Right lobe of liver (tissue), 6 donors: ENCODE results near the gene AKAP12. TPM values are rescaled to one million over a fixed set of nuclear protein-coding genes. Genes with fewer than 3 reads are reported as not detected.

Source experiments
- ATAC-seq, 4 donors: fragments of 200-7000 bp; cut with Tn5 transposase; one replicate each; pipeline ENCODE4 v1.9.1; 2020; ENCODE audit warnings: mild to moderate bottlenecking in 4 of 4, moderate library complexity in 4 of 4
- DNase-seq, 3 donors: peaks; one replicate each; pipeline ENCODE4 v3.0.0-alpha.2; 2020
- H3K27ac ChIP-seq, 3 donors: fragments of 200-600 bp; one replicate each; pipeline ENCODE4 v1.8.0; 2022
- H3K27me3 ChIP-seq, 2 donors: fragments of 200-600 bp; one replicate each; pipeline ENCODE4 v1.8.0; 2022
- H3K36me3 ChIP-seq, 4 donors: fragments of 200-600 bp; sonication (generic) in 1 of 4; one replicate each; pipeline versions ENCODE4 v1.5.1 to v1.8.0; 2017 to 2022; ENCODE audit warnings: control low read depth in 1 of 4
- H3K4me1 ChIP-seq, 4 donors: fragments of 200-600 bp; sonication (generic) in 1 of 4; one replicate each; pipeline versions ENCODE4 v1.5.1 to v1.8.0; 2017 to 2022; ENCODE audit warnings: control low read depth in 1 of 4
- H3K4me3 ChIP-seq, 3 donors: fragments of 200-600 bp; one replicate each; pipeline ENCODE4 v1.8.0; 2022
- H3K9me3 ChIP-seq, 4 donors: fragments of 200-600 bp; sonication (generic) in 1 of 4; one replicate each; pipeline versions ENCODE4 v1.5.1 to v1.8.0; 2017 to 2022; ENCODE audit warnings: control low read depth in 1 of 4
- POLR2A ChIP-seq: fragments of 450-650 bp; IDR thresholded peaks from one replicate; pipeline ENCODE4 v1.6.1; 2017; ENCODE audit warnings: antibody characterized with exemption, mild to moderate bottlenecking
- WGBS: methylation state at CpG from one replicate; pipeline ENCODE4 v1.1.6; 2018; ENCODE audit warnings: low coverage, low lambda C conversion rate; ENCODE audit not compliant: insufficient coverage; ENCODE audit errors: missing lambda C conversion rate; 5-methylcytosine and 5-hydroxymethylcytosine counted together
- intact Hi-C, 2 donors: fragments of 100-400 bp; cut with DNase I; formaldehyde crosslinking; loops; one replicate each; pipeline versions ENCODE4 v1.11.2 to v1.14.1; 2022
- total RNA-seq, 6 experiments: library from RNA; depleted of rRNA in 2 of 6; stranded (reverse); fragments of >200 nt in 2 of 6; fragmentation: NEBNext Ultra II Directional in 3 of 6; extraction: Animal tissue kit (Norgen Biotek cat#: 25700) in 3 of 6; gene quantifications; one replicate each; pipeline versions ENCODE4 v1.1.0 to v1.2.4, GENCODE V29; 2016 to 2023
- TF ChIP-seq, protein P1 (sequence below), 4 donors: fragments of 200-600 bp in 3 of 4; fragments of 450-650 bp in 1 of 4; IDR thresholded peaks; one replicate each; pipeline versions ENCODE4 v1.5.1 to v1.8.0; 2016 to 2022; ENCODE audit warnings: antibody characterized with exemption in 4 of 4, mild to moderate bottlenecking in 2 of 4
- donor health status: DM: no; HTN: yes; CAD: no.
- donor health status: DM: no; HTN: no; CAD: no.
- donor health status: DM: no; HTN: no; CAD: no.
- donor health status: DM: no; HTN: yes; CAD: no.
- donor health status: DM: no; HTN: yes; CAD: no.

Gene AKAP12
- total RNA-seq, 6 experiments from 2014 or later = 2.1 to 38.4 (median 23.0) TPM

- H3K4me1 ChIP-seq = no peaks in the 10 kb centered on the region
- no peaks in the 10 kb centered on the region for H3K27me3 ChIP-seq
- no peak overlapping the region for H3K27ac ChIP-seq
- H3K36me3 ChIP-seq = no peaks in the 10 kb centered on the region
- ATAC-seq (no peak), DNase-seq (no peak)
- no peak overlapping the region for H3K4me3 ChIP-seq
- no peaks in the 10 kb centered on the region for H3K9me3 ChIP-seq
- 50% methylated on average over 4 of the region's 4 CpGs for WGBS
- TF ChIP-seq, protein P1, sequence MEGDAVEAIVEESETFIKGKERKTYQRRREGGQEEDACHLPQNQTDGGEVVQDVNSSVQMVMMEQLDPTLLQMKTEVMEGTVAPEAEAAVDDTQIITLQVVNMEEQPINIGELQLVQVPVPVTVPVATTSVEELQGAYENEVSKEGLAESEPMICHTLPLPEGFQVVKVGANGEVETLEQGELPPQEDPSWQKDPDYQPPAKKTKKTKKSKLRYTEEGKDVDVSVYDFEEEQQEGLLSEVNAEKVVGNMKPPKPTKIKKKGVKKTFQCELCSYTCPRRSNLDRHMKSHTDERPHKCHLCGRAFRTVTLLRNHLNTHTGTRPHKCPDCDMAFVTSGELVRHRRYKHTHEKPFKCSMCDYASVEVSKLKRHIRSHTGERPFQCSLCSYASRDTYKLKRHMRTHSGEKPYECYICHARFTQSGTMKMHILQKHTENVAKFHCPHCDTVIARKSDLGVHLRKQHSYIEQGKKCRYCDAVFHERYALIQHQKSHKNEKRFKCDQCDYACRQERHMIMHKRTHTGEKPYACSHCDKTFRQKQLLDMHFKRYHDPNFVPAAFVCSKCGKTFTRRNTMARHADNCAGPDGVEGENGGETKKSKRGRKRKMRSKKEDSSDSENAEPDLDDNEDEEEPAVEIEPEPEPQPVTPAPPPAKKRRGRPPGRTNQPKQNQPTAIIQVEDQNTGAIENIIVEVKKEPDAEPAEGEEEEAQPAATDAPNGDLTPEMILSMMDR (IDR thresholded peaks at IDR 0.05) = no peak
- no peak for TF ChIP-seq POLR2A
- intact Hi-C loops = no loop called here
Observed at GRCh38 chr6:151284548-151285017, 44.8 kb downstream of the AKAP12 start.

DNA sequence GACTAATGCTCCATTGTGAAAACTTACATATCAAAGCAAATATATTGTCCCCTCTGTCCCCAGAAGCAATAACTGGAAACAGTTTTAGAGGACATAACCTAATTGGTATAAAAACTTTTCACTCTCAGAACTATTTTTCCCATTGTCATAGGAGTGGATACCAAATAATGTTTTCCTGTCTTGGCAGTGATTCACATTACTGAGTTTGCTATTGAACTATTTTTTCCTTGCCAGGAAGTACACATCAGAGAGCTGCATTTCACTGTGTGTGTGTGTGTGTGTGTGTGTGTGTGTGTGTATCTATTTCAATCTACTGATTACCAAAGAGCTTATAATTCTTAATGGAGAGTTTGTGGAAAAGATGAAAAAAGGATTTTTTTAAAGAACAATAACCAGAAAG lies 45.4 kb downstream of the AKAP12 start:
- H3K9me3 ChIP-seq = no peaks in the 10 kb centered on the region
- intact Hi-C loops = no loop called here
- no peak overlapping the region for H3K27ac ChIP-seq
- no peak for TF ChIP-seq POLR2A
- TF ChIP-seq, protein P1 (IDR thresholded peaks at IDR 0.05) = no peak
- H3K27me3 ChIP-seq = no peaks in the 10 kb centered on the region
- H3K36me3 ChIP-seq = no peaks in the 10 kb centered on the region
- ATAC-seq (peak; percentile 41 to 78 (median 58)), DNase-seq (no peak)
- H3K4me1 ChIP-seq = no peaks in the 10 kb centered on the region
- no peak overlapping the region for H3K4me3 ChIP-seq

GRCh38 chr6:151286214-151286613 lies 46.4 kb downstream of the AKAP12 start:
- Histone ChIP-seq H3K27ac (no peak overlapping the region), H3K4me3 (no peak overlapping the region), H3K36me3 (no peaks in the 10 kb centered on the region), H3K27me3 (no peaks in the 10 kb centered on the region), H3K9me3 (no peaks in the 10 kb centered on the region), H3K4me1 (no peaks in the 10 kb centered on the region)
- intact Hi-C loops = no loop called here
- DNase-seq = no peak
- TF ChIP-seq POLR2A = no peak
- TF ChIP-seq, protein P1 (IDR thresholded peaks at IDR 0.05) = no peak
- peak in 1 of 4 donors; percentile 31 for ATAC-seq
- 72% methylated on average over 7 of the region's 7 CpGs for WGBS

GRCh38 chr6:151288712-151289398 lies 49.1 kb downstream of the AKAP12 start:
- intact Hi-C loops = no loop called here
- Histone ChIP-seq H3K4me1 (no peaks in the 10 kb centered on the region), H3K27me3 (no peaks in the 10 kb centered on the region), H3K27ac (no peak overlapping the region), H3K9me3 (no peaks in the 10 kb centered on the region), H3K36me3 (no peaks in the 10 kb centered on the region), H3K4me3 (no peak overlapping the region)
- TF ChIP-seq, protein P1 (IDR thresholded peaks at IDR 0.05) = no peak
- no peak for TF ChIP-seq POLR2A
- DNase-seq (no peak), ATAC-seq (no peak)
- 77% methylated on average over 10 of the region's 10 CpGs for WGBS
